HG03025 (cell line): ENCODE measurements around the gene MN1.

ENCODE experiments used
- ATAC-seq: cut with Tn5 transposase; IDR thresholded peaks from one replicate; pipeline ENCODE4 v1.9.1; 2021; ENCODE audit warnings: mild to moderate bottlenecking, moderate library complexity; ENCODE audit not compliant: unreplicated experiment, low FRiP score

The MN1 gene

DNA sequence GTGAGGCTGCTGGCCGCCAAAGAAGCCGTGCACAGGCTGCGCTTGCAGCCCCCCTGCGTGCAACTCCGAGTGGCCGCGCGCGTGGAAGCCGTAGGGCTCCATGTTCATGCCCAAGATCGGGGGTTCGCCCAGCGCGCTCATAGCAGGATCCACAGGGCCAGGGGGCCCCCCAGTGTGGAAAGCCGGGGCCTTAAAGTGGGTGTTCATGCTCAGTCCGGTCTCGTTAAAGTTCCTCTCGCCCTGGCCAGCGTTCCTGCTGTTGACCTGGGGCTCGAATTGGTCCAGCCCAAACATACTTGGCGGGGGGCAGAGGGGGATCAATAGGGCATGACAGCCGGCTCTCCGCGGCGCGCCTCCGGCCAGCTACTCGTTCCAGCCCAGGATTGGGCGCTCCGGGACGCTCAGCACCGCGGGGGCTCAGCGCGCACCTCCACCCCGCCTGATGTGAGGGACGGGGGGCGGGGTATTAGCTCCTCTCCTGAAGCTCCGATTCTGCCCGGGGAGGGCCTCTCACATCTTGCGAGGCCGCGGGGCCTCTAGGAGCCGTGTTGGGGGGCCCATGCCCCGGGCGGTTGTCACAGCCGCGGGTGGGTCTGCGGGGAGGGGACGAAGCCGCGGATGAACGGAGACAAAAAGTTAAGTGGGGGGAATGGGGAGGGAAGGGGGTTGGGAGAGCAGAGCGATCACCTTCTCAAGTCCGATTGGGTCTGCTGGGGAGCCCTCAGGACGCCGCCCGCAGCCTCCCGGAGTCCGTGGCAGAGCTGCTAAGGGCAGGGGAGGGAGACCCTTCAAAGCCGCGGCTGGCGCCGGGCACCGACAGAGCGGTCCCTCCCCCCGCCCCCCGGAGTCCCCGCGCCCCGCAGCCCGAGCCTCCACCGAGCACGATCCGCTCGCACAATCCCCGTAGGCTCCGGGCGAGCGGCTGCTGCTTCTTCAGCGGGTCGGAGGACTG is 1.0 kb downstream of the MN1 start:
- ATAC-seq: no peak

DNA sequence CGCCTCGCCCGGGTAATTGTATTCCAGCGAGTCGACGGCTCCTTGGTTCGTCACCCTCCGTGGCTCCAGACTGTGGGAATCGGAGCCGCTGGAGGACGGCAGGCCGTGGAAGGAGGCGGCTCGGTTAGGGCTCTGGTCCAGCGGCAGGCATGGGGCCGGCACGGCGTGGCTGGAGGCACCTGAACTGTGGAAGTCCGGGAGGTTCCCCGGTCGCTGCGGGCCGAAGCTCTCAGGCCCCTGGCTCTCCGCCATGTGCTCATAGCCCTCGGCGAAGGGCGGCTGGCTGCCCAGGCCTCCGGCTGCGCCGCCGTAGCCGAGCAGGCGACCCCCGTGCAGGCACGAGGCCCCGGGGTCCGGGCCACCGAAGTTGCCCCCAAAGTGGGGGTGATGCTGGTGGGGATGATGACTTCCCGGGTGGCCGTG is 1.7 kb downstream of the MN1 start:
- no peak for ATAC-seq

DNA sequence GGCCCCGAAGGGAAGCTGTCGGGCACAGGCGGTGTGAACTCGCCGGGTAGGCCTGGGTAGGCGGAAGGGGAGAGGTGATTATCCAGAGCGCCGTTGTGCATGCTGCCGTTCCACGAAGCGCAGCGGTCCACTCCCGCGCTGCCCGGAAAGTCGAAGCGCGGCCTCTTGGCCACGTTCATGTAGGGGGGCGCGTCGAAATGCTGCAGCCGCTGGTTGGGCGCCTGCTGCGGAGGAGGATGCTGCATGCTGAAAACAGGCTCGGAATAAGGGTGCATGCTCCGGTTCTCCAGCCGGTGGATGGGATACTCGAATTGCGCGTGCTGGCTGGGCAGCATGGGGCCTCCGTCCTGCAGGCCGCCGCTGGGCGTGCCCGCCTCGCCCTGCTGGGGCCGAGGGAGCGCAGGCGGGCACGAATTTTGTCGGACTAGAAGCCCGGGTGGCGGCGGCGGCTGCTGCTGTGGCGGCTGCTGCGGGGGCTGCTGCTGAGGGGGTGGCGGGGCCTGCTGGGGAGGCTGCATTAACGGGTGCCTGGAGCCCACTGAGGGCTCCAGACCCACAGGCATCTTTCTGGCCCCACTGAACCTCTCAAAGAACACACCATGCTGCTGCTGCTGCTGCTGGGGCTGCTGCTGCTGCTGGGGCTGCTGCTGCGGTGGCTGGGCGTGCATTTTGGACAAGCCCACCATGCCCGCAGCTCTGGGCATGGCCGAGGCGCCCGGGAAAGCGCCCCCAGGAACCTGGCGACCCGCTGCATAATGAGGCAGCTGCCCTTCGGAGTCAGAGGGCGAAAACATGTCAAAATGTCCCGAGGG is 2.3 kb downstream of the MN1 start:
- no peak for ATAC-seq

DNA sequence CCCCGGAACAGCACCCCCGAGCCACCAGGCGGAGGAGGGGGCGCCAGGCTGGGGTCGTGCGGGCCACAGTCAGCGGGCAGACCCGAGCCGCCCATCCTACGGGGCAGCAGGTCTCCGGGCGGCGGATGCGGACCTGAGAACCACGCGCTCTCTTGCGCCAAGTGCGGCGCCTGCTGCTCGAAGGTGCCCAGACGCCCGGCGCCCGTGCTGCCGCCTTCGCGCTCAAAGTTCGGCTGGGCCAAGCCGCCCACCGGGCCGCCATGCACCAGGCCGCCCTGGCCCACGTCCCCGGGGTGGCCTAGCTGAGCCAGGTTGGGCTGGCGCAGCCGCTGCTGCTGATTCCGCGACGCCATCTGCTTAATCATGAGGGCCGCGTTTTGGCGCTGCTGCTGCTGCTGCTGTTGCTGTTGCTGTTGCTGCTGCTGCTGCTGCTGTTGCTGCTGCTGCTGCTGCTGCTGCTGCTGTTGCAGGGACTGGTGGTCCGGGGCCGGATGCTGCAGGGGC is 3.0 kb downstream of the MN1 start:
- ATAC-seq: no peak

DNA sequence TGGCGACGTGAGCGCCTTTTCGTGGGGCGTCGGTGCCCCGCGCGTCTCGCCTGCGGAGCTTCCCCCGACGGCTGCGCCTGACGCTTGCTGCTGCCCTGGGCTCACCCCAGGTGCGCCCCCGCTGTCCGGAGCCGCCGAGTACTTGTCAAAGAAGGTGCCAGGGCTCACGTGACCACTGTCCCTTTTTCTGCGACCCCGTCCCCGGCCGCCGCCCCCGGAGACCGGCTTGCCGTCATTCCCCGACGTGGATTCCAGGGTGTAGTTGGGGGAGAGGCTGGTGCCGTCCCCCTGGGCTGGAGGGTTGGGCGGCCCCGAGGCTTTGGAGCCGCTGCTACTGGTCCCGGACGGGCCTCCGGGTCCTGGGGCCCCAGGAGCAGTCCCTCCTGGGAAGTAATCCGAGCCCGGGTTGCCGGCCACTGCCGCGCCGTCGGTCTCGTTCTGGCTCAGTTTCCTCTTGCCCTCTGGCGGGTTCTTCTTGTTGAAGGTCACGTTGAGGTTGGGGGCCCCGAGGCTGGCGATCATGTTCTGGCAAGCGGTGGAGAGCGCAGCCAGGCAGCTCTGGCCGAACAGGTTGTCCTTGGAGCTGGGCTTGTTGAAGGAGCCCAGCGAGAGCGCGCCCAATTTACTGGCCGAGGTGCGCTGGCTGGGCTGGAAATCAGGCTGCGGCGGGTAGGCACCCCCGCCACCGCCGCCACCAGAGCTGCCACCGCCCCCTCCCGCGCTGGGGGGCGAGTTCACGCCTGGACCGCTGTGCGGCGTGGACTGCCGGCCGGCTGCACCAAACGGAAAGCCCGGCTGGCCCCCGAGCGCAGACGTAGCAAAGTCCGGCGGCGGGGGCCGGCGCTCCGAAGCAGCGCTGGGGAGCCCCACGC is 3.8 kb downstream of the MN1 start:
- no peak for ATAC-seq

DNA sequence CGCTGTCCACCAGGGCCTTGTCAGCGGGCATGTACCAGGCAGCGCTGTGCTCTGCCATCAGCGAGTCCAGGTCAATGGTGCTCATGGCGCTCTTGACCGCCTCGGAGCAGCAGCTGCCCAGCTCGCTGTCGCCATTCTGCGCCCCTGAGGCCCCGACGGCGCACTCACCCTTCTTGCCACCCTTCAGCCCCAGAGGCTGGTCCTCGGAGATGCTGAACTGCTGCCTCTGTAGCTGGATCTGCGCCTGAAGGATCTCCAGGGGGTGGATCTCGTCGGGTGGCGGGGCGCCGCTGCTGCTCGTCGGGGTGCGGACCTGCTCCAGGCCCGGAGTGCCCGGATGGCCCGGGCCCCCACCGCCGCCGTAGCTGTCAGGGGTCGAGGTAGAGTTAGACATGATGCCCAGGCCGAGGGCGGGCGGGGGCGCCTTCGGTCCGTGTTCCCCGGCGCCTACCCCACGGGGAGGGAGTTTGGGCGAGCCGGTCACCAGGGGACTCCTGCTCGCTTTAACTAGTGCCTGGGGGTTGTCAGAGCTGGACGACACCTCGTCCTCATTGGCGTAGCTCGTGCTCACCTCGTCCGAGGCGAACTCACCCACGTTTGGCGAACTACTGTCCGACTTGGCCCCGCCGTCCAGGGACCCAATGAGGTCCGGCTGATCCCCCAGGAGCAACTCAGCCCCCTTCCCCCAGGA is 4.6 kb downstream of the MN1 start:
- ATAC-seq: no peak

DNA sequence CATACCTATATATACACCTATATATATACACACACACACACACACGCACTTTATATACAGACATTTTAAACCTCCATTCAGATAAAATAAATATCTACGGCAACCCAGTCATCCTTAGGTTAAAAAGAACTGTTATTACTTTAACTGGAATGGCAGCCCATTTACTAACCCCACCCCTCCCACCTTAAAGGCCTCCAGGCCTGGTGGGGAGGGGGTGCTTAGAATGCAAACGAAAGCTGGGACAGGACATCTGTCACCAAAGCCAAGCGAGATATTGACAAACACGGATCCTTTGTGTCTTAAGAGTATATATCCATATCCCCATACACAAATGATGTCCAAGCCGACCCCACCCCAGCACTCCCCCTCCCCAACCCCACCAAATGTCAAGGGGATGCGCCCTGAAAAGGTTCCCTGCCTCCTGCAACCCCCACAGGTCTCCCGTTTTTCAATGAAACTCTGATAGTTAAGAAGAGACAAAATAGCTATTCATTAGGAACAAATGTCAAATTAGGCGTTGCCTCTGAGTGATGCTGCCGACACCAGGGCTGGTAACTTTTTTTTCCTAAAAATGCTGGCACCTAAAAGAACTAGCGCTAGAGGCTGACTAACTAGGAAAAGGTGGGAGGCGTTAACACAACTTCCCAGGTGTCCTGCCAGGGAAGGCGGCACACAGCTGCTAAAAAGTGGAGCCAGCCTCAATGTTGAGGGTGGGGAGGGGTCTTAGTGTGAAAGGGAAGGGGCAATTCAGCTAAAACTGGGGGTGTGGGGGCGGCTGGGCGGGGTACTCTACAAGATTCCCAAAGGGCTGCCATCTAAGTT is 5.6 kb downstream of the MN1 start:
- ATAC-seq: no peak

DNA sequence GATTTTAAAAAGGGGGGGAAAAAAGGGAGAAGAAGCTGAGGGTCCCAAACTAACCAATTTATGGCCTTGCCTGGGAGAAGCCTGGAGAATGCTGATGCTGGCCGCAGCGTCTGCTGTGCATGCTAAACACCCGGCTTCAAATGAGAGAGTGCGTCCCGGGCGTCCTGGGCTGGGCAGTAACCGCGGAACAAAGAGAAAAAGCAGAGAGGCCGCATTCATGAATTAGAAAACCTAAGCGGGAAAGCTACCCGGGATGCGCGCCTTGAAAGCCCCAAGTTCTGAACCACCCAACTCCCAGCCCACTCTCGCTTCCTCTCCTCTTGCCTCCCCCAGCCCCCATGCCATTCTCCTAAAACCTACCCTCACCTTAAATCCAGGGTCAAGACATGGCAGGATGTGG is 6.5 kb downstream of the MN1 start:
- ATAC-seq: no peak

DNA sequence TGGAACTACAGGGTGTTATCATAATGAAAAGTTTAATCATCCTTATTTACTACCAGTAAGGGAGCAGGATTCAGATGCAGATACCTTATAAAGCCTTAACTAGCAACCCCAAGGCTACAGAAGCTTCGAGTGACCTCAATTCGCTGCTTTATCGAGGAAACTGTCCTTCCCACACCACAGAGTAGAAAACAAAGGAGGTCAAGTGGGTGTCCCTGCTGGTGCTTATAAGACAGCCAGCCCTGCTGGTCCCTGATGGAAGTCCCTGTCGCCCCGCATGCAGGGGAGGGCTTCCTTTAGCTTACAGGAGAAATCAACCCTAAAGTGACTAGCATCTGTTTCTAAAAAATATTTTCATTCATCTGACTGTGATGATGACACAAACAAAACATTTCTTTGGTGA is 7.3 kb downstream of the MN1 start:
- ATAC-seq: no peak

DNA sequence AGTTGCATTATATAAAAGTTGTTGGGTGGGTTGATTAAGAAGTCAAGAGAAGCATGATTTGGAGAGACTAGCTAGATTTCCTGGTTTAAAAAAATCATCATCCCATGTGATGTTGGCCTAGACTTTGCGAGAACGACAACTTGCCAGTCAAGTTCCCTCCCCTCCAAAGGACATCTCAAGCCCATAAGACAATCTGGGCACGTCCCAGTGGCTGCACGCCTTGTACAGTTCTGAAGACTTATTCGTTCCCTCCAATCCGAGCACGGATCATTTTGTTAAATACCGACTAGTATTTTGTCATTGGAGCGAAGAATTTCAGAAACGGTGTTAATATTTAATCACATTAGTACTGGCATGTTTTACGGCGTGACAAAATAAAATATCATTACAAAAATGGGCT is 8.0 kb downstream of the MN1 start:
- ATAC-seq: no peak

DNA sequence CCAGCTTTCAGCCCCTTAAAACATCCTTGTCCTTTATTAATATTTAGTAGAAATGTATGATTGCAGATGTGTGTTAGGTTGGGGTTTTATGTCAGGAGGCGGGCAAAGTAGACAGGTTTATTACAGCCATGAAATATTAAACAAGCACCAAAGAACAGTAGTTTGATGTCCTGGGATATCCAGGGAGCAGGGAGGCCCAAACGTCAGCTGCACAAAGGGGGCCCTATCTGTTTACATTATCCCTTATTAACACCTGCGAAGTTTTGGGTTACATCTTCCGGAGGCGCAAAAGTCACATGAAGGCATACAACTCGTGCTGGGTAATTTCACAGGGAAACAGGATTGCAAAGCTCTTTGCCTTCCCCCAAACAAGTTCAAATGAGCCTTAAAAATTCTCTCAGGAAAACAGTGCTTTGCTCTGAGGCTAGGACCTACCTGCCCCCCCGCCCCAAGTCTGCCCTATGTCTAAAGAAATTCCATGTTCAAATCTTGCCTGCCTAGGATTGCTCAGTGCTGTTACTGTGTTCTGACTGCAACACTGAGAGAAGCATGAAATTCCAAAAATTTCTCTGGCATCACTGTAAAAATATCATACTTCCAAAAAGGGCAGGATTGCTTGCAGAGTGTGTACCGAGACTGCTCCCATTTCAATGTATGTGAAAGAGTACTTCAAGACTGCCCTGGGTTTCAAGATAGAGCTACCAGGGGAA is 8.9 kb downstream of the MN1 start:
- no peak for ATAC-seq

DNA sequence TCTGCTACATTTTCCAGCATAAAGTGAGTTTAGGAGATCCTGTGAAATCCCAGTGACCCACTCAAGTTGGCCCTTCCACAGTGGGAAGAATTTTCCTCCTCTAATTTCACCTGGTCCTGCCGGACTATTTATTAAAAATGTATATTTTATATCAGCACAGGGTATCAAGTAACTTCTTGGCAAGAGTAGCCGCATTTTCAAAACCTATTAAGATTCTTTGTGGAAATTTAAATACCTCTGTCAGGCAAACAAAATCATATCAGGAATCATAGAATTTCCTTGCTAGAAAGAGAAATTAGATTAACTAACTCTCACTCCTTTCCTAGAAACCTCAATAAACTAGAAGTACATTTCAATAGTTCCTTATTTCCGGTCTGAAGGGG is 9.7 kb downstream of the MN1 start:
- no peak for ATAC-seq

DNA sequence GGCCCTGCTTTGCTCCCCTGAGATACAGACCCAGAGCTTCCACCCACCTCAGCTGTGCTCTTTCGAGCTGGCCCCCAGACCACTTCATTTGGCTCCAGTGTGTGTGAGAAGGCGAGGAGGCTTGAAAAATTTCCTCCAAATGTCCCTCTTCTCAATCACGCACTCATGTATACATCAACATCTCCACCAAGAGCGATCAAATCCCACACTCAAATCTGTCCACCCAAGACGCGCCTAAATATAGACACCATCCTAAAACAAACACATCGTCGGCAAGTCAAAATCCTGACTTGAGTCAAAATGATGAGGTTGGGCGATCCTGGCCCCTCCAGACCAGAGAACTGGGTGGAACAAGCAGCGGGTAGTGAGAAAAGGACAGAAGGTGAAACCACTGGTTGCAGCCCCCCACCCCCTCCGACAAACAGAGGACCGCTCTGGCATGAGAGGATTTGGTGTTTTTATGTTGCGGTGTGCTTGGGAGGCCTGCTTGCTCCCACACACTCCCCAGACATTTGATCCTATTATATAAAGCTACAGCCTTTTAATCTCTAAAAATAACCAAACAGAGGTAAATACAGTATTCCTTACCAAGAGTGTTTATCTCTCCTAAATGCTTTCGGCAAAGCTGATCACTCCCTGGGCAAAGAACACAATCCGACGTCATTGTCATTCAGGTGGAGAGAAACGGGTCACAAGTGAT is 10.2 kb downstream of the MN1 start:
- ATAC-seq: no peak

DNA sequence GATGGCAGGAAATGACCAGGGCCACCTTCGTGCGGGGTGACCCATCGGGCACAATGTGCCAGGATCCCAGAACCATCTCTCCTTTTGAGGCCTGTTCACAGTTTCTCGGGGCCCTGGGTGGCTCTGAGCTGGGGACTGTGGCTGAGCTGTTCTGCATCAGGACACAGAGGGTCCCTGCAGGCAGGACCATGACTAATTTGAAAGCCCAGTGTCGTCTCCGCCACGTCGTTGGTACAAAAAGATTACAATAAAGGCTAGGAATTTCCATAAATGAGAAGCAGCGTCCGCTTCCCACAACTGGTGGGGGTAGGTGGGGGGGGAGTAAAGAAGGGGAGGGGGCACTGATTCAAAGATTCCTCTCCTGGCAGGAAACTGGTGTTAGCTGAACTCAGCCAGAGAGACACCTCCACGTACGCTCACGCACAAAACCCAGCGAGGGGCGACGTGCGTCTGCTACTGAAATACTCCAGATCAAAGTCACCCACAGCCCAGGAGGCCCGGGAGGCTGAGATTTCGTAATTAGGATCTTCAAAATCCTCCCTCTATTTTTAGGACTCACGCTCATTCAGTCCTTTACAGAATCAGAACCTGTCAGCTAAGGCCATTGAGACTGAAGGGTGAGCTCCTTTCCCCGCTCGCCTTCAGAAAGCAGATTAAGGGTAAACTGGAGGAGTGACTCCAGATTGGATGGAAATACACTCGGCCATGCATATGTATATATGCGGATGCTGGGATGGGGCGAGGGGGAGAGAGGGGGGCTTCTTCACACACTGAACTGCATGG is 11.0 kb downstream of the MN1 start:
- no peak for ATAC-seq

DNA sequence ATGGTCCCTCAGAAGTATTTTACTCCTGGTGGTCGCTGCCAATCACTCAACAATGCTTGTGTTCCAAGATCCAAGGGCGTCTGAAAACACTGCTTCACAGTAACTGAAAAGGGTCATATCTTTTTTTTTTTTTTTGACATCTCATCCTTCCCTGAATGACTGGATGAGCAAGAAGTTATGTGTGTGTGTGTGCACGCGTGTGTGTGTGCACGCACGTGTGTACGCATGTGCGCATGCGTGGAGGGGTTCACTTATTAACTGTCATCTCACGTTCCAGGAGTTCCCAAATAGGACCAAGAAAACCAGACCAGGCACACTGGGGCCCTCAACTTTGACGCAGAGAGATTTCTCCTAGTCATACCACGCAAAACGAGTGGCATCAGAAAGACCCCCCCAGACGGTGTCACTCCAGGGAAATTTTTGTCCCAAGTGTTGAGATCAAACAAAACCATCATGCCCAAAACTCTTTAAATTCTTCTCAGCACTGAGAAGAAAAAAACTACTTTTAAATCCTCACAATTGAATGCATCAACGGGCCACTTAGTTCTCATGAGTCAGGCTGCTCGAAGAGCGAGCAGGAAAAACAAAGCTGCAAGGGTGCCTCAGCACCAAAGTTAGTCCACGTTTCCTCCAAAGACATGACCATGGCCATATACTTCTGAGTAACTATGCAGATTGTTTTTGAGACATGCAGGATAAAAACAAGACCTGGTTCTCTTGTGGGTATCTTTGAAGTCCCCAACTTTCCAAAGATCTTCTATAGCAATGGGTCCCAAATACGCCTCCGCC is 12.9 kb downstream of the MN1 start:
- ATAC-seq: no peak

DNA sequence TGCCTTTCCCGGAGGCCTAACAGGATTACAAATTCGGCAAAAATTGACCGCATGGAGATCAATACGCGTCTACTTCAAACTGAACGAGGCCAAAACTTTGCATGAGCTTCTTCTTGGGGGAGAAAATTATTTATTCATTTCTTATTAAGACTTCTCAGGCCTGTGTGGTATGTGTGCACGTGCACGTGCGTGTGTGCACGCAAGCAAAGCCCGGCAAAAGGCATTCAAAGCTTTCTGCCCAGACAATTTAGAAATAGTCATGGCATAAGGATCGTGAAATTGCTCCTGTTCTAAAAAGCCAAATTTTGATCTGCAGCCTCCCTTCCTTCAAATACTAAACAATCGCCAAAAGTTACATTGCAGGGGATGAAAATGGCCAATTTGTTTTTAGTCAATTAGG is 14.6 kb downstream of the MN1 start:
- no peak for ATAC-seq
